Stimulated activated CD8-positive, alpha-beta memory T cell treated with anti-CD3 and anti-CD28 coated beads, Interleukin-15, amount 100 ng/mL, for 4 hours (primary cell): ENCODE results near the gene LCP2.
A peak's percentile ranks its signal among the peaks of the same experiment; 100 is the strongest.

Experiments
- DNase-seq, 2 donors: peaks; one replicate each; pipeline ENCODE4 v3.0.0-alpha.2; 2020; ENCODE audit warnings: low read depth in 2 of 2

The LCP2 gene

GRCh38 chr5:170296036-170296934 lies 1.3 kb downstream of the LCP2 start:
- DNase-seq: no peak

GRCh38 chr5:170294556-170294955 lies 3.0 kb downstream of the LCP2 start:
- DNase-seq: no peak

- no peak for DNase-seq
Measured at GRCh38 chr5:170294057-170294456, 3.5 kb downstream of the LCP2 start.

- DNase-seq: peak in 1 of 2 donors; percentile 56
Measured at GRCh38 chr5:170293273-170293672, 4.3 kb downstream of the LCP2 start.

- DNase-seq: no peak
Measured at GRCh38 chr5:170292179-170293104, 5.1 kb downstream of the LCP2 start.

- no peak for DNase-seq
Measured at GRCh38 chr5:170290498-170290897, 7.1 kb downstream of the LCP2 start.

- no peak for DNase-seq
Measured at GRCh38 chr5:170289764-170290163, 7.8 kb downstream of the LCP2 start.

GRCh38 chr5:170289121-170289520 lies 8.5 kb downstream of the LCP2 start:
- DNase-seq: no peak

GRCh38 chr5:170288551-170288950 lies 9.0 kb downstream of the LCP2 start:
- DNase-seq: no peak

- DNase-seq: no peak
Measured at GRCh38 chr5:170288151-170288550, 9.4 kb downstream of the LCP2 start.

- DNase-seq: no peak
Measured at GRCh38 chr5:170287532-170287931, 10.0 kb downstream of the LCP2 start.

- DNase-seq: no peak
Measured at GRCh38 chr5:170286386-170286925, 11.1 kb downstream of the LCP2 start.

- no peak for DNase-seq
Measured at GRCh38 chr5:170285181-170285580, 12.4 kb downstream of the LCP2 start.

- no peak for DNase-seq
Measured at GRCh38 chr5:170284231-170284630, 13.3 kb downstream of the LCP2 start.

- DNase-seq: no peak
Measured at GRCh38 chr5:170283296-170283695, 14.3 kb downstream of the LCP2 start.

- no peak for DNase-seq
Measured at GRCh38 chr5:170280011-170280493, 17.5 kb downstream of the LCP2 start.

GRCh38 chr5:170279459-170279817 lies 18.1 kb downstream of the LCP2 start:
- no peak for DNase-seq

- DNase-seq: peak; percentile 71 to 79
Measured at GRCh38 chr5:170278611-170279458, 18.7 kb downstream of the LCP2 start.

- no peak for DNase-seq
Measured at GRCh38 chr5:170277867-170278281, 19.7 kb downstream of the LCP2 start.

- no peak for DNase-seq
Measured at GRCh38 chr5:170276140-170276539, 21.4 kb downstream of the LCP2 start.

- DNase-seq: no peak
Measured at GRCh38 chr5:170275376-170275994, 22.1 kb downstream of the LCP2 start.
